A549 (cell line): ENCODE measurements around the gene WNT9A. TPM values are rescaled to one million over a fixed set of nuclear protein-coding genes. Genes with fewer than 3 reads are reported as not detected.

Source experiments
- ATAC-seq, 2 experiments: fragments of 200-7000 bp in 1 of 2; fragments of >200 bp in 1 of 2; cut with Nextera tagmentation in 1 of 2; cut with Tn5 transposase in 1 of 2; 3 replicates each; pipeline versions ENCODE4 v1.8.0 to v1.9.1; 2018 to 2020; ENCODE audit warnings: mild to moderate bottlenecking in 1 of 2, moderate library complexity in 1 of 2
- CTCF ChIA-PET: fragments of 300-600 bp; sonication (Branson Sonifier 250); formaldehyde crosslinking; extraction: SDS; loops from one replicate; lab custom pipeline; 2021; ENCODE audit warnings: antibody characterized with exemption, inconsistent platforms; lab: Yijun Ruan, JAX
- POLR2A ChIA-PET: fragments of 350-600 bp; formaldehyde crosslinking; extraction: SDS; loops from one replicate; lab custom pipeline; 2021; ENCODE audit warnings: antibody characterized with exemption, inconsistent platforms; lab: Yijun Ruan, JAX
- DNase-seq, 2 experiments: peaks; one replicate each; pipeline versions ENCODE4 v3.0.0 to v3.0.0-alpha.2; 2011 to 2016; ENCODE audit warnings: low read depth in 1 of 2, low spot score in 1 of 2
- FAIRE-seq: peaks from 2 replicates; lab custom pipeline; 2011; peaks lifted over from hg19 to GRCh38; lab: Jason Lieb, UNC
- H3K27ac ChIP-seq, 2 experiments: fragments of >200 bp; sonication (Bioruptor Twin); formaldehyde crosslinking; 3 replicates each; pipeline ENCODE4 v1.5.1; 2016 to 2017
- H3K4me1 ChIP-seq: fragments of >200 bp; sonication (Bioruptor Twin); formaldehyde crosslinking; 3 replicates; pipeline ENCODE4 v1.6.1; 2016
- H3K4me2 ChIP-seq: fragments of >200 bp; sonication (Bioruptor Twin); formaldehyde crosslinking; 3 replicates; pipeline ENCODE4 v1.6.1; 2016
- H3K4me3 ChIP-seq: fragments of >200 bp; sonication (Bioruptor Twin); formaldehyde crosslinking; 3 replicates; pipeline ENCODE4 v1.5.1; 2016
- H3K9me3 ChIP-seq: fragments of >200 bp; sonication (Bioruptor Twin); formaldehyde crosslinking; 3 replicates; pipeline ENCODE4 v1.6.1; 2016
- BHLHE40 ChIP-seq: IDR thresholded peaks from 2 replicates; pipeline ENCODE4 v1.6.1; 2012; ENCODE audit warnings: low read depth, low read length, inconsistent platforms
- CBX8 ChIP-seq: fragments of 200-600 bp; sonication (generic); IDR thresholded peaks from 2 replicates; pipeline ENCODE4 v1.6.1; 2016
- CEBPB ChIP-seq, 2 experiments: fragments of >200 bp in 1 of 2; sonication (Bioruptor Twin) in 1 of 2; formaldehyde crosslinking in 1 of 2; IDR thresholded peaks; 2 replicates each; pipeline ENCODE4 v1.6.1; 2012 to 2016
- EHMT2 ChIP-seq: fragments of 200-600 bp; sonication (generic); IDR thresholded peaks from 2 replicates; pipeline ENCODE4 v1.6.1; 2016; ENCODE audit warnings: antibody characterized with exemption, low read depth, mild to moderate bottlenecking, moderate library complexity
- EP300 ChIP-seq, 2 experiments: fragments of >200 bp; sonication (Bioruptor Twin); formaldehyde crosslinking; IDR thresholded peaks; 2 replicates in 1 of 2; 3 replicates in 1 of 2; pipeline ENCODE4 v1.6.1; 2016 to 2017
- FOSB ChIP-seq: fragments of 250-450 bp; sonication (Bioruptor Pico); IDR thresholded peaks from 2 replicates; pipeline ENCODE4 v1.5.0; 2020; ENCODE audit warnings: mild to moderate bottlenecking, moderate library complexity
- FOSL2 ChIP-seq, 2 experiments: fragments of 450-650 bp in 1 of 2; fragments of >200 bp in 1 of 2; sonication (Bioruptor Twin) in 1 of 2; formaldehyde crosslinking; IDR thresholded peaks; 2 replicates each; pipeline versions ENCODE4 v1.5.0 to v1.6.1; 2016 to 2020; ENCODE audit warnings: mild to moderate bottlenecking in 1 of 2, moderate library complexity in 1 of 2
- FOXS1 ChIP-seq: fragments of 250-450 bp; sonication (Bioruptor Pico); IDR thresholded peaks from 2 replicates; pipeline ENCODE4 v1.5.0; 2020; ENCODE audit warnings: mild to moderate bottlenecking, moderate library complexity
- HDAC2 ChIP-seq: fragments of 200-600 bp; sonication (generic); IDR thresholded peaks from 2 replicates; pipeline ENCODE4 v1.6.1; 2016
- KDM5A ChIP-seq: fragments of 200-600 bp; sonication (generic); IDR thresholded peaks from 2 replicates; pipeline ENCODE4 v1.6.1; 2016; ENCODE audit warnings: antibody characterized with exemption, mild to moderate bottlenecking
- NR3C1 ChIP-seq: fragments of >200 bp; sonication (Bioruptor Twin); formaldehyde crosslinking; IDR thresholded peaks from 3 replicates; pipeline ENCODE4 v1.6.1; 2017
- POLR2AphosphoS2 ChIP-seq: conservative IDR thresholded peaks from 2 replicates; pipeline ENCODE4 v1.6.1; 2012; ENCODE audit warnings: low read length, improper control_type of control experiment, inconsistent platforms
- RCOR1 ChIP-seq: fragments of 150-350 bp; IDR thresholded peaks from 2 replicates; pipeline ENCODE4 v1.6.1; 2014; ENCODE audit warnings: antibody characterized with exemption, low read length, low read depth
- RNF2 ChIP-seq: fragments of 200-600 bp; sonication (generic); IDR thresholded peaks from 2 replicates; pipeline ENCODE4 v1.6.1; 2016; ENCODE audit warnings: low read depth, mild to moderate bottlenecking, antibody characterized with exemption, moderate library complexity, borderline replicate concordance
- SMC3 ChIP-seq: fragments of >200 bp; sonication (Bioruptor Twin); formaldehyde crosslinking; IDR thresholded peaks from 3 replicates; pipeline ENCODE4 v1.6.1; 2018; ENCODE audit warnings: inconsistent platforms
- SREBF2 ChIP-seq: fragments of 450-650 bp; IDR thresholded peaks from 2 replicates; pipeline ENCODE4 v1.6.1; 2014; ENCODE audit warnings: mild to moderate bottlenecking, moderate library complexity
- TFCP2L1 ChIP-seq: fragments of 250-450 bp; sonication (Bioruptor Pico); IDR thresholded peaks from 2 replicates; pipeline ENCODE4 v1.5.0; 2021; ENCODE audit warnings: mild to moderate bottlenecking
- ZSCAN20 ChIP-seq: fragments of 250-450 bp; sonication (Bioruptor Pico); IDR thresholded peaks from 2 replicates; pipeline ENCODE4 v1.8.0; 2022; ENCODE audit warnings: mild to moderate bottlenecking, moderate library complexity
- WGBS: methylation state at CpG from one replicate; pipeline ENCODE4 v1.1.6; 2017; ENCODE audit errors: missing lambda C conversion rate; 5-methylcytosine and 5-hydroxymethylcytosine counted together
- polyA plus RNA-seq, 4 experiments: library from polyadenylated mRNA; depleted of rRNA in 3 of 4; stranded (reverse); fragments of >200 nt; fragmentation: RNase III in 1 of 4; extraction: RNeasy Plus Mini Kit Qiagen cat#74134 plus additional on column Dnase treatment in 1 of 4; gene quantifications; 2 replicates in 3 of 4; 3 replicates in 1 of 4; pipeline ENCODE4 v1.2.3, GENCODE V29; 2011 to 2017
- TF ChIP-seq, protein P1 (sequence below): fragments of 250-450 bp; sonication (Bioruptor Pico); IDR thresholded peaks from 2 replicates; pipeline ENCODE4 v1.5.0; 2021; ENCODE audit warnings: mild to moderate bottlenecking, moderate library complexity, borderline replicate concordance
- TF ChIP-seq, protein P2 (sequence below): IDR thresholded peaks from 2 replicates; pipeline ENCODE4 v1.6.1; 2012; ENCODE audit warnings: low read depth, borderline replicate concordance
- TF ChIP-seq, protein P3 (sequence below): fragments of >200 bp; sonication (Bioruptor Twin); formaldehyde crosslinking; IDR thresholded peaks from 3 replicates; pipeline ENCODE4 v1.6.1; 2016

WNT9A gene
- polyA plus RNA-seq, 2 of the 4 experiments (the other 2 are of a cell fraction) = 0.75 to 1.2 TPM

DNA sequence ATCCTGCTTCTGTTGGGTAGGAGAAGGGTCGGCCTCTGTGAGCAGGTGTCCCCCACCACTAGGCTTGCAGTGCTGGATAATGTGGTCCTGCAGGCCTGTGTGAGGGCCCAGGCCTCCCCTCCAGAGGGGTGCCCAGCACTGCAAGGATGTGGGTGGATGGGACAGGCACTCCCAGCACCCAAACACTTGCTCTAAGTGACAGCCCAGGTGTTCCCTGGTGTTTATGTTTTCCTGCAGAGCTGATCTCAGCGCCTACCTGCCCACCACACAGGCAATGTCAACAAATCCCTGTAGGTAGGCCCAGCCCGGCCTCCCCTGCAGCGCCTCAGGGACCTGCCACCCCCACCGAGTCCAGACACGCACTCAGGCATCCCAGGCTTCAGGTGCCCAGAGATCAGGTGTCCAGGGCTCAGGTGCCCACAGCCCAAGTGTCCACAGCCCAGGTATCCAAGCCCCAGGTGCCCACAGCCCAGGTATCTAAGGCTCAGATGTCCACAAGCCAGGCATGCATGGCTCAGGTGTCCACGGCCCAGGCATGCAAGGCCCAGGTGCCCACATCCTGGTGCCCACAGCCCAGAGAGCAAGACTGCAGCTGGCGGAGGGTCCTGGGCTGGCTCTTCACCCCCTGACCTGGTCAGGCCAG, 59.2 kb downstream of the WNT9A start (continued):
- no peak for TF ChIP-seq FOSL2 (IDR thresholded peaks at IDR 0.05)
- TF ChIP-seq FOSL2 (CRISPR knock-in tag; IDR thresholded peaks at IDR 0.05) = no peak
- TF ChIP-seq BHLHE40 = no peak
- no peak for TF ChIP-seq EHMT2
- TF ChIP-seq FOSB (CRISPR knock-in tag) = no peak
- TF ChIP-seq ZSCAN20 (CRISPR knock-in tag) = no peak
- TF ChIP-seq TFCP2L1 (CRISPR knock-in tag) = no peak

DNA sequence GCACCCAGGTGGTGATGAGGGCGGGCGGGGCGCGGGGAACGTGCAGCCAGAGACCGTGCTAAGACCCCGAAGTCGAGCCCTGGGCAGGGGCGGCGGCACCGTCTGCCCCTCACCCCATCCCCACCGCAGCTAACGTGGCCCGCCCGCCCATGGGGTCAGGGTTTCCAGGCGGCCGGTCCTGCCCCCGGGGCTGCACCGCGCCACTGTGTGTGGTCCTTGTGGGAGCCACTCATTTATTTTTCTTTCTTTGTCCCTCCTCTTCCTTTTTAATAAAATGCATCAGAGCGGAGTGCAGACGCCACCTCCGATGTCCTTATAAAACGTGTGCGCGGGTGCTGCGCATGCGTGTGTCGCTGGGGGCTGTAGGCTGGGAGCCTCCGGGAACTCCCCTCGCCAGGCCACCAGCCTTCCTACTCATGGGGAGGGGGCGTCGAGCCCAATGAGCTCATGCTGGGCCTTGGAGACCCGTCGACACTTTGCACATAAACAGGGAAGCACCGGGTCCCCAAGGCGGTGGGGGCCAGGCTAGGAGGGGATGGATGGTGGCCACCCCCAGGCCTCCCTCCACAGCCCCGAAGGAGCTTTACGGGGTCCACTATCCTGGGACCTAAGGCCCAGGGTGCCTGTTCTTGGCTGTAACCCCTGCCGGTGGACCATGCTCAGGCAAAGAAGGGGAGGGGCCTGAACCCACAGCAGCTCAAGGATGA, 59.9 kb downstream of the WNT9A start:
- Histone ChIP-seq H3K4me3 (no peak overlapping the region), H3K4me2 (no peak overlapping the region), H3K9me3 (no peaks in the 10 kb centered on the region), H3K27ac (no peak overlapping the region), H3K4me1 (peaks cover 10% of the 10 kb centered on the region)
- WGBS = 89% methylated on average over 31 of the region's 40 CpGs
- no peak for TF ChIP-seq HDAC2
- TF ChIP-seq RCOR1 = no peak
- TF ChIP-seq, protein P1, sequence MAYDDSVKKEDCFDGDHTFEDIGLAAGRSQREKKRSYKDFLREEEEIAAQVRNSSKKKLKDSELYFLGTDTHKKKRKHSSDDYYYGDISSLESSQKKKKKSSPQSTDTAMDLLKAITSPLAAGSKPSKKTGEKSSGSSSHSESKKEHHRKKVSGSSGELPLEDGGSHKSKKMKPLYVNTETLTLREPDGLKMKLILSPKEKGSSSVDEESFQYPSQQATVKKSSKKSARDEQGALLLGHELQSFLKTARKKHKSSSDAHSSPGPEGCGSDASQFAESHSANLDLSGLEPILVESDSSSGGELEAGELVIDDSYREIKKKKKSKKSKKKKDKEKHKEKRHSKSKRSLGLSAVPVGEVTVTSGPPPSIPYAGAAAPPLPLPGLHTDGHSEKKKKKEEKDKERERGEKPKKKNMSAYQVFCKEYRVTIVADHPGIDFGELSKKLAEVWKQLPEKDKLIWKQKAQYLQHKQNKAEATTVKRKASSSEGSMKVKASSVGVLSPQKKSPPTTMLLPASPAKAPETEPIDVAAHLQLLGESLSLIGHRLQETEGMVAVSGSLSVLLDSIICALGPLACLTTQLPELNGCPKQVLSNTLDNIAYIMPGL (CRISPR knock-in tag) = no peak
- TF ChIP-seq RNF2 = no peak
- no peak for TF ChIP-seq CEBPB (IDR thresholded peaks at IDR 0.05)
- TF ChIP-seq NR3C1 = no peak
- POLR2A ChIA-PET = no interaction called here
- ATAC-seq (no peak), DNase-seq (no peak), FAIRE-seq (no peak)
- CTCF ChIA-PET = interaction anchor here (0.6 to 1.2 kb wide), 3 partner anchors 10 to 125 kb away, joined by 3 to 5 read pairs (median 3); no protein-coding TSS in a partner anchor

DNA sequence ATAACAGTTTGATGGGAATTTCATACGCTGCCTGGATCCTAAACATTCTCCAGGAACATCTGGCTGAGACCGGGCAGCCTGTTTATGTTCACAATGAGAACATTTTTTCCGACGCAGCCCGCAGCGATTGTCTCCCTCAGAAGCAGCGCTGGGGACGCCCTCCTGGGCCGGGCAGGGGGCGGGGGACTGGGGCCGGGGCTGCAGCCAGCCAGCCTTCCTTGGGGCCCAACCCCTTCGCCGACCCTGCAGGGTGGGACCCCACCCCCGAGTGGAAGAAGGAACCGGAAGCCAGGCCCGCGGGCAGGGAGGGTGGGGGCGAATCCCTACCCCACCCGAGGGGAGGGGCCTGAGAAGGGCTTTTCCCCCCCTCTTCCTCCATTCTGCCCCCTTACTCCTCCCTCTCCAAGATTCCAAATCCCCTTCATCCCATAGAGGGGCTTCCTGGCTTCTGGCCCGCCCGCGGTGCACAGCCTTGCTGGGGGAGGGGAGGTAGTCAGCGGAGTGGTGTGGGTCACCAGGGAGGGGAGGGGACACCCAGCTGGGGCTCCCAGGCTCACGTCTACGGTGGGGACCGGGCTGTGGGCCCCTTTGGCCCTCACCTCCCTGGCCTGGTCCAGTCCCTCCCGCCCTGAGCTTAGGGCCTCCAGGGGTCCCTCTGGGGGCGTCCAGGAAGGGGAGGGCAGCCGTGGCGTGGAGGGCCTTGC, 60.6 kb downstream of the WNT9A start:
- FAIRE-seq (no peak), DNase-seq (no peak), ATAC-seq (no peak)
- Histone ChIP-seq H3K4me1 (peaks cover 10% of the 10 kb centered on the region), H3K4me3 (no peak overlapping the region), H3K4me2 (no peak overlapping the region), H3K9me3 (no peaks in the 10 kb centered on the region), H3K27ac (no peak overlapping the region)
- POLR2A ChIA-PET = no interaction called here
- 83% methylated on average over 9 of the region's 30 CpGs for WGBS
- TF ChIP-seq CEBPB (IDR thresholded peaks at IDR 0.05) (no peak), FOXS1 (no peak), KDM5A (no peak), CBX8 (no peak), SREBF2 (no peak), SMC3 (no peak), POLR2AphosphoS2 (no peak), FOSL2 (IDR thresholded peaks at IDR 0.05) (no peak), FOSL2 (CRISPR knock-in tag; IDR thresholded peaks at IDR 0.05) (no peak), EP300 (IDR thresholded peaks at IDR 0.05) (no peak)
- TF ChIP-seq, protein P2, sequence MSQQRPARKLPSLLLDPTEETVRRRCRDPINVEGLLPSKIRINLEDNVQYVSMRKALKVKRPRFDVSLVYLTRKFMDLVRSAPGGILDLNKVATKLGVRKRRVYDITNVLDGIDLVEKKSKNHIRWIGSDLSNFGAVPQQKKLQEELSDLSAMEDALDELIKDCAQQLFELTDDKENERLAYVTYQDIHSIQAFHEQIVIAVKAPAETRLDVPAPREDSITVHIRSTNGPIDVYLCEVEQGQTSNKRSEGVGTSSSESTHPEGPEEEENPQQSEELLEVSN = no peak
- TF ChIP-seq, protein P3, sequence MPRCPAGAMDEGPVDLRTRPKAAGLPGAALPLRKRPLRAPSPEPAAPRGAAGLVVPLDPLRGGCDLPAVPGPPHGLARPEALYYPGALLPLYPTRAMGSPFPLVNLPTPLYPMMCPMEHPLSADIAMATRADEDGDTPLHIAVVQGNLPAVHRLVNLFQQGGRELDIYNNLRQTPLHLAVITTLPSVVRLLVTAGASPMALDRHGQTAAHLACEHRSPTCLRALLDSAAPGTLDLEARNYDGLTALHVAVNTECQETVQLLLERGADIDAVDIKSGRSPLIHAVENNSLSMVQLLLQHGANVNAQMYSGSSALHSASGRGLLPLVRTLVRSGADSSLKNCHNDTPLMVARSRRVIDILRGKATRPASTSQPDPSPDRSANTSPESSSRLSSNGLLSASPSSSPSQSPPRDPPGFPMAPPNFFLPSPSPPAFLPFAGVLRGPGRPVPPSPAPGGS = no peak
- CTCF ChIA-PET = interaction anchor here (1.8 kb wide), 1 partner anchor 13 kb away, joined by 7 read pairs; no protein-coding TSS in a partner anchor
